Stimulated activated CD4-positive, alpha-beta T cell treated with anti-CD3 and anti-CD28 coated beads, Interleukin-2, amount 100 ng/mL, for 24 hours (primary cell): ENCODE measurements around the gene LRRC53.

Source experiments
- DNase-seq, 2 donors: peaks; one replicate each; pipeline ENCODE4 v3.0.0-alpha.2; 2020

LRRC53 gene

DNA sequence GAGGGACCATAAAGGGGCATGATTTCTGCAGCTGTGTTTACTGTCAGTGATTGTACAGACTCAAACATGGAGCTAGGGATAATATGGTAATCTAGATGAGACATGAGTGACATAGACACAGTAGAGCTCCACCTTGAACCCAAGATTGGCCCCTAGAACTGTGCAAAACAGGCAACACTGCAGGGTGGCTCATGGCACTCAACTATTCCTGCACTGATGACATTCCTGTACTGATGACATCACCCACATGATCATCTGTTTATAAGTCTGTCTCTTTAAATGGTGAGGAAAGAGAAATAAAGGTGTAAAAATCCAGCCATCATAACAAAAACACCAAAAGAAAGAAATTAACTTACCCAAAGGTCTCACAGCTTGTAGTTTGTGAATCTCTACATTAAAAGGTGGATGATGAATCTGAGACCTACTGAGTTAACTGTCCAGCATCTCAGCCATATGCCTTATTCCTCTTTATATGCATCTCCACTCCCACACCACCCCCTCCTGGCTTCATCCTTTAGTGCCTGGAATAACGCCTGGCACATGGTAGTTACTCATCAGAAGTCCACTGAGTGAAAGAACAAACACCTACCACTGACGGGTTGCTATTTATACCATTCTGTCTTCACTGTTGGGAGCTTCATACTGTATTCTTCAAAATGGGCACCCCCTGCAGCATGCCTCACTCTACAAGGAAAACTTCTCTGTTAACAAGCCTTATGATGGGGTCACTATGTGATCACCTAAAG lies at the start of gene LRRC53:
TSS of gene LRRC53 (minus strand) at position 442 of the 746 bp plus-strand sequence. CDS start 29,262 bp downstream, outside the sequence.
- DNase-seq, result no peak

DNA sequence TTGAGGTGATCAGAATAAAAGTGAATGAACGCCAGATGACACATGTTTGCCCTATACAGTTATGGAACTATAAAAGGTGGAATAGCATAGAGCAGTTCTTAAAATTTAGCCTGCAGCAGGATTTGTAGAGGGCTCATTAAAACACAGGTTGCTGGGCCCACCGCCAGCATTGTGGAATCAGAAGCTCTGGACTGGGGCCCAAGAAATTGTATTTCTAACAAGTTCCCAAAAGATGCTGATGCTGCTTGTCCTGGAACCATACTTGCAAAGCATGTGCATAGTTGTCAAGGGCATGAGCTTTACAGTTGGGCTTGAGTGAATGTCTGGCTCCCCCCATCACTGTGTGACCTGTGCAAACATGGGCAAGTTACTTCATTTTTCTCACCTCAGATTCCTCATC lies 37.5 kb upstream of the LRRC53 start:
- DNase-seq, result no peak

DNA sequence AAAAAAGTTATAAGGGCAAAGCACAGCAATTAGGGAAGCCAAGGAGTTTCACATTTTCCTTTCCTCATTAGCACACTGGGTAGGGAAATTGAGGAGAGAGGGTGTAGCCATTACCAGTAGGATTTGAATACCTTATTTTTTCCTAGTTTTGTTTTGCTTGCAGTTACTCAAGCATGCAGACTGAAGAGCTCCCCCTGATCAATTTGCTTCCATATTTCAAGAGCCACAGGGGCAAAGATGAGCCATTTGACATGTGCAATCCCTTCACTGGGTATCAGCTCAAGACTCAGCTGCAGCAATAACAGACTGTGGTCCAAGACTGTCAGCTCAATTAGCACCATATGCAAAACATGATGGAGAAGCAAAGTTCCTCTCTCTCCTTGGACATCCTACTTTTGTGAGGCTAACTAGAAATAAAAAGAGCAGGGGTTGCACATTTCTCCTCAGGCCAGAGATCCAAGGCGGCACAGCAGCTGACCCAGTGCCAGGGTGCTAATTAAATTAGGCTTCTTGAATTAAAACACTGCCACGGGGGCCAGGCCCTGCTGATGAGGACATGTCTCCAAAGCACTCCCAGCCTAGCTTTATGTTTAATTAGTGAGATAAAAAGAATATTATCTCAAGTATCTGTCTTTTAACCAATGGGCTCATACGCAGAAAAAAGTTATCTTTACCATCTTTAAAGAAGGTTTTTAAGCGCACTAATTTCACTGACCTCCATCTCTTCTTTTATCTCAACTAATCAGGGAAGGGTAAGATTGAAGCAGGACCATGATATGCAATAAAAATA lies 36.7 kb upstream of the LRRC53 start:
- no peak for DNase-seq

- no peak for DNase-seq
Observed at GRCh38 chr1:74545821-74546220, 33.4 kb upstream of the LRRC53 start.

DNA sequence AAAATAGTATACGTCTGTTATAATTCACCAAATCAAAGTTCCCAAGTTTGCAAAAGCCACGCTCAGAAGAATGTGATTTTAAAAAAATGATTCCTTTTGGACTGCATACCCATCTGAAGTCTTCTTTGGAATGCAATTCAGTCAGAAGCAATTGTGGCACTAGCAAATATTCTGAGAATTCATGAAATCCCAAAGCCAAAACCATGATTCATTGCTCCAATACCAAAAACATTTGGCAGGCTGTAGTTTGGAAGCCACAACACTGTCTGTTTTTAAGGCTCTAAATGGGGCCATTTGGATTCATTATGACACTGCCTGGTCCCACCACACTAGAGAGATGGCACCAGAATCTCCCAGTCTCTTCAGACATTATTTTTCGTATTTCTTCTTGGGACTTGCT lies 21.8 kb upstream of the LRRC53 start:
- no peak for DNase-seq

GRCh38 chr1:74531796-74532195 lies 19.4 kb upstream of the LRRC53 start:
- no peak for DNase-seq

DNA sequence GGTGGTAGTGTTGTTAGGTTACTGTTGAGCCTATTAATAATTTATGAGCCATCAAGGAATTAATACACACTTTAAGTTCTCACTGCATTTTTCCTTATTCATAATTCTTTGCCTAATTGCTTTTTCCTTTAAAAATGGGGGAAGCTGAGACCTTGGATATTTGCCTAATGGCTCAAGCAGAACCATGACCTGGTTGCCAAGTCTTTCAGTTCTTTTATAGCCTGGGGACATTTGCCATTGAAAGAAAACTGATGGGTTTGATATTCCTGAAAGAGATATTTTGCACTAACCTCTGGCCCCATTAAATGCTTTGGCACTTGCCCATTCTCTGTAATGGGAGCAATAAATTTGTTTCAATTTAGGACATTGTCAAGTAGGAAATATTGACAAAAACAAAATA lies 18.5 kb upstream of the LRRC53 start:
- no peak for DNase-seq

GRCh38 chr1:74528123-74528522 lies 15.7 kb upstream of the LRRC53 start:
- DNase-seq, result no peak

DNA sequence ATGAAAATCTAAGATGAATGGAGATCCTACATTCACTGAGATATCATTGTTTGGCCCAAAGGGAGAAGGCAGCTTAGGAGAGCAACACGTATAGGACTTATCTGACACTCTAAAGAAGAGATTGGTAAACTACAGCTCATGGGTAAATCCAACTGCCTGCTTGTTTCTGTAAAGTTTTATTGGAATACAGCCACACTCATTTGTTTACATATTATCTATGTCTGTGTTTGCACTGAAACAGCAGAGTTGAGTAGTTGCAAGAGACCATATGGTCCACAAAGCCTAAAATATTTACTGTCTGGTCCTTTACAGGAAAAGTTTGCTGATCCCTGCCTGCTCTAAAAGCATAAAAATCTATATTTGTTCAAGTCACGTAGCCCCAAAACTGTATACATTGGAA lies 14.3 kb upstream of the LRRC53 start:
- no peak for DNase-seq

- DNase-seq, result no peak
Observed at GRCh38 chr1:74523873-74524480, 11.6 kb upstream of the LRRC53 start.

GRCh38 chr1:74522148-74522547 lies 9.7 kb upstream of the LRRC53 start:
- DNase-seq, result no peak

DNA sequence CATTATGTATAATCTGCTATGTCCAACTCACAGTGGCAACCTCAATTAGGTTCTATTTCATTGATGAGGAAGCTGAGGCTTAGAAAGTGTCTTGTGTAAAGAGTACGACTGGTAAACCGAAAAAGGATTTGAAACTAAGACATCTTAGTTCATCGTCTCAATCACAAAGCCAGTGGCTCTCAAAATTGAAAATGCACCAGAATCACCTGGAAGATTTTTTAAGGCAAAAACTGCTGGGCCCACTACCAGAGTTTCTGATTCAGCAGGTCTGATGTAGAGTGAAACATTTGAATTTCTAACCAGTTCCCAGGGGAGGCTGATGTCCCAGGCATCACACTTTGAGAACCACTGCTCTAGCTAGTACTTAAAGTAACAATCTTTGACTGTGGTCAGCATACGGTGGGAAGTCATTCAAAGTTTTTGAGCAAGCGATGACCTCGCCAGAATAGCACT lies 5.2 kb upstream of the LRRC53 start:
- no peak for DNase-seq

DNA sequence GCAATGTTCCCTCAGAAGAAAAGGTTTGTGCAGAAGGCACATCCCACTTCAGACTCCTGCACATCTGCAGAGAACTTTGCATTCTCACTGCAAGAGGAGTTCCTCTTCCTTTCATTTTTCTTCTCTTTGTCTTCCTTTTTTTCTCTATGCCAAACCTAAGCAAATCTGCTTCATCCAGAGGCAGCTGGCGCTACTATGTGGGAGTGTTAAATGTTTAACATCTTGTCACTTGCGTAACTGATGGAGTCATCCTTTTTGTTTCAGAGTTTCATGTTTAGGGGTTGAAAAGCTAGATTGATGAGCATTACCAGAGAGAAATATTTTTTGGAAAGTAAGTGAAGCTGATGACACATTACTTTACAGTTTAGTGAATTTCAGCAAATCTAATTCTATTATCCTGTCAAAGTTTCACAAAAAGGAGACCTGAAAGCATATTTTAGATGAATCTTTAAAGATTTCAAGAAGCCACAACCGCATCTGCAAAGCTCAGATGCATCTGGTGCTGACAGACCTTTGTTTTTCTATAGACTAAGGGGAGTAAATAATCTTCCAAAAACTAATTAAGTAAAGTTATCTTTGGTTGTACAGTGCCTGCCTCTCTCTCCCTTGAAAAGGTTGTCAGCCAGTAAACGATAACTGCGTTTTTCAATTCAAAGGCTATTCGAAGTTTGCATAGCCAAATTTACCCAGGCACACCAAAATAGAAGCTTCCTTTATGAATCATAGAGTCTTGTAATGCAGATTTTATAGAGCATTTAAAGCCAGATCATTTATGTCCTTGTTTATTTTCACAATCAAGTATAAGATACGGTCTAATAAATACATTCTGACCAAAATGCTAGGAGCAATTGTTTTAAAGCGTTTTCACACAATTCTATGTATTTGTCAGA lies 1.2 kb upstream of the LRRC53 start:
- no peak for DNase-seq

- no peak for DNase-seq
Observed at GRCh38 chr1:74508449-74508848, 4.0 kb downstream of the LRRC53 start.

DNA sequence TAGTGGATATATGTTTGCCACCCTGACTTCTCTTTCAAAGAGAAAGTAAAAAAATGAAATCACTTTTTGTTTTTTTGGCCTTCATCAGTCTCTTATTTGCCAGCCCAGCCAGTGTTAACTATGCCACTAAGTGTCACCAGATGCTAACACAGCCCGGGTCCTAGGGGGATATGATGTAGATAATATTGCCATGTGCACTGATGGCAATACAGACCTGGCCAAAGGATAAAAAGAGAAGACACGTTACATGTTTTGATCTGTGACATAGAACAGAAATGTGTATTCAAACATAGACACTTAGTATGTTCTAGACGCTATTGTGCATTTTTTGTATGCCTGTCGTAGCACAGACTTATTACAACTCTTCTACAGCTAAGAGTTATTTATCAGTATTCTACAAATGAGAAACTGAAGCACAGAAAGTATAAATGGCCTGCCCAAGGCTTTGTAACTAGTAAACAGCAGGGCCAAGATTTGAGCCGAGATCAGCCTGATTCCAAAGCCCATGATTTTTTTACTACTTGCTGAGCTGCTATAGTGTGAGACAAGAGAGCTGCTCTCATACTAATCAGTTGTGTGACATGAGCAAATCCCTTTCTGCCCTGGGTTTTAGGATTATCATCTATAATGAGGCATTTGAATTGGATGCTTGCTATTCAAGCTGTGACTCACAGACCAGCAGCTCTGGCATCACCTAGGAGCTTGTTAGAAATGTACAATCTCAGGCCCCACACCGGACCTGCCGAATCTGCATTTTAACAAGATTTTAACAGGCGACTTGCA lies 6.3 kb downstream of the LRRC53 start:
- DNase-seq, result no peak

DNA sequence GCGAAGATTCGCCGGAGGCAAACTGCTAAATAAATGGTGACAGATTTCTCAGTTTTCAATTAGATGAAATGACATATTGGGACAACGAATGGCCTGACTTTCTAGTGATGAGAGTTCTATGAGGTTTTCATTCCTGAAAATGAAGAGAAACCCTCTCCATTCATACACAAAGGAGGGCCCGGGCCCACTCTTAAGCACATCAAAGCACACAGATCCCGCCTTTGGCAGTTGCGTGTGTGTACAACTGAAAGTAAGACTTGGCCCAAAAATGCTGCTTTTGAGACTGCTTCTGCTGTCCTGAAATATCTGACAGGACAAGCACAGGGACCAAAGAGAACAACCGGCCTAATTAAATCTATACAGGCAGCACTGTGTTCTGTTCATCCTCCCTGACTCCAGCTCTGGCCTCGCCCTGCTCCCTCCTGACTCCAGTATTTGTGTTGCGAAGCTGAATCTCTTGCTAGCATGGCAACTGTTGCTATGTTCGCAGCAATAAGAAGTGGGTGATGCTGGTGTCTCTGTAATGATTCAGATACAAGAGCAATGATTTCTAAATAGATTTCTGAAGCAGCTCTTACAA lies 7.4 kb downstream of the LRRC53 start:
- DNase-seq, result no peak

GRCh38 chr1:74504125-74504932 lies 8.1 kb downstream of the LRRC53 start:
- peak; percentile 31 to 50 for DNase-seq

DNA sequence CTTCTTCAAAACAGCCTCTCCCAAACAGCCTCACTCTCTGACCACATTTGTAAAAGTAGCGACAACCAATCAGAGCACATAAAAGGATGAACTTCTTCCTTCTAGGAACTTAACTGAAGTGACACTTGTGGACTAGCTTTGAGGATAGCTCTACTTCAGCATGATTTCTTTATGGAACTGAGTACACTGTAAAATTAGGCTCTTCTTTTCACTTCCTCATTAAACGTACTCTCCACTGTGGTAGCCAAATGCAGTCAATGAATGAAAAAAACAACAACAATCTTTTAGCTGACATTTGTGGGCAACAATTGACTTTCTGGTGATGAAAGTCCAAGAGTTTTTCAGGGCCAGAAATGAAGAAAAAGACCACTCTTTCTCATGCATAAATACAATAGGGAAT lies 9.6 kb downstream of the LRRC53 start:
- DNase-seq, result no peak

GRCh38 chr1:74502432-74502831 lies 10.0 kb downstream of the LRRC53 start:
- no peak for DNase-seq

DNA sequence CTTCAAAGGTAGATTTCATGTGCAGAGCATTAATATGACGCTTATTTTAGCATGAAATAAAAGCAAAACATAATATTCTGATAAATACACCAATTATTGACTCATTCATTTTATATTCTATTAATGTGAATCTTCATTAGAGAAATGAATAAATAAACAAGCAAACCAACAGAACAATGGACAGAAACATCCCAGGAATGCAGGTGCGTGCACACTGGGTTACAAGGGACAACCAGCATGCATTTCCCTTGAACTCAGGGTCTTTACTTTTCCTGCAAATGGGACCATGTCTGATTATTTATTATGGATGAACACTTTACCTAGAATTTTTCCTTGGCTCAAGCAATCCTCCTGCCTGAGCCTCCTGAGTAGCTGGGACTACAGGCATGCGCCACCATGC lies 13.5 kb downstream of the LRRC53 start:
- DNase-seq, result no peak

- DNase-seq, result no peak
Observed at GRCh38 chr1:74496669-74497068, 15.7 kb downstream of the LRRC53 start.
